CD4-positive, alpha-beta T cell (primary cell): Measurements from ENCODE around the gene PCYT1A. TPM values are rescaled to one million over a fixed set of nuclear protein-coding genes. Genes with fewer than 3 reads are reported as not detected.
A peak's percentile ranks its signal among the peaks of the same experiment; 100 is the strongest.

Experiments used
- ATAC-seq: fragments of 200-7000 bp; cut with Tn5 transposase; one replicate; pipeline ENCODE4 v1.10.0; 2022; ENCODE audit warnings: mild to moderate bottlenecking; ENCODE audit not compliant: poor library complexity
- CTCF ChIA-PET: fragments of 350-600 bp; sonication (Branson Sonifier 250); formaldehyde crosslinking; loops from one replicate; lab custom pipeline; 2021; ENCODE audit warnings: antibody characterized with exemption, inconsistent platforms; lab: Charles Lee
- POLR2A ChIA-PET: fragments of 350-600 bp; sonication (Branson Sonifier 250); formaldehyde crosslinking; loops from one replicate; lab custom pipeline; 2021; ENCODE audit warnings: antibody characterized with exemption, inconsistent platforms; lab: Charles Lee
- DNase-seq, 14 experiments: peaks; one replicate each; pipeline ENCODE4 v3.0.0-alpha.2; 2013 to 2020; ENCODE audit warnings: mixed read lengths in 2 of 14
- H3K27ac ChIP-seq, 2 donors: one replicate each; pipeline versions ENCODE4 v1.5.1 to v1.7.0; 2013; ENCODE audit warnings: low read length in 2 of 2, low read depth in 1 of 2, mild to moderate bottlenecking in 1 of 2
- H3K27me3 ChIP-seq, 2 experiments: 1 replicate in 1 of 2; 2 replicates in 1 of 2; pipeline versions ENCODE4 v1.6.1 to v1.7.0; 2013; ENCODE audit warnings: low read length in 2 of 2, control low read depth in 1 of 2, mild to moderate bottlenecking in 1 of 2, moderate library complexity in 1 of 2; ENCODE audit not compliant: insufficient read depth in 2 of 2, control insufficient read depth in 1 of 2
- H3K36me3 ChIP-seq: one replicate; pipeline ENCODE4 v1.6.1; 2013; ENCODE audit warnings: low read length, control low read depth; ENCODE audit not compliant: insufficient read depth
- H3K4me1 ChIP-seq: one replicate; pipeline ENCODE4 v1.6.1; 2013; ENCODE audit warnings: low read length, control low read depth; ENCODE audit not compliant: insufficient read depth
- H3K4me3 ChIP-seq: one replicate; pipeline ENCODE4 v1.5.1; 2013; ENCODE audit warnings: mild to moderate bottlenecking, low read length, moderate library complexity
- H3K9me3 ChIP-seq, 2 experiments: 1 replicate in 1 of 2; 2 replicates in 1 of 2; pipeline versions ENCODE4 v1.6.1 to v1.7.0; 2013; ENCODE audit warnings: low read length in 2 of 2, mild to moderate bottlenecking in 2 of 2, control low read depth in 1 of 2, moderate library complexity in 1 of 2; ENCODE audit not compliant: control insufficient read depth in 1 of 2, insufficient read depth in 1 of 2
- H3K27ac Mint-ChIP-seq: one replicate; pipeline ENCODE4 v1.8.0; 2020; ENCODE audit warnings: mixed read lengths
- H3K27me3 Mint-ChIP-seq: one replicate; pipeline ENCODE4 v1.8.0; 2021; ENCODE audit warnings: mixed read lengths
- H3K36me3 Mint-ChIP-seq: one replicate; pipeline ENCODE4 v1.8.0; 2021; ENCODE audit warnings: low read depth, mixed read lengths
- H3K4me1 Mint-ChIP-seq: one replicate; pipeline ENCODE4 v1.8.0; 2021; ENCODE audit warnings: low read depth, mixed read lengths
- H3K4me3 Mint-ChIP-seq: one replicate; pipeline ENCODE4 v1.8.0; 2020; ENCODE audit warnings: mild to moderate bottlenecking, mixed read lengths
- H3K9me3 Mint-ChIP-seq: one replicate; pipeline ENCODE4 v1.8.0; 2020; ENCODE audit warnings: mixed read lengths
- intact Hi-C, 2 experiments: fragments of 100-400 bp; cut with DNase I in 1 of 2; cut with micrococcal nuclease in 1 of 2; formaldehyde crosslinking; loops; one replicate each; pipeline versions ENCODE4 v1.15.1 to v1.9.0; 2023 to 2025; cut with DNase I, micrococcal nuclease
- polyA plus RNA-seq, 2 donors: library from polyadenylated mRNA; unstranded; fragments of 120-200 nt; gene quantifications; one replicate each; pipeline ENCODE4 v1.2.1, GENCODE V29; 2013
- total RNA-seq, 174 experiments: library from RNA in 2 of 174; stranded (reverse) in 2 of 174; gene quantifications; one replicate each; pipeline ENCODE4 v1.2.3 and lab custom pipeline; 2021 to 2026
- TF ChIP-seq, protein P1 (sequence below): fragments of 200-600 bp; IDR thresholded peaks from one replicate; pipeline ENCODE4 v1.8.0; 2022; ENCODE audit warnings: antibody characterized with exemption, mild to moderate bottlenecking

PCYT1A gene
- total RNA-seq (10 to 100 TPM; 49.8 to 54.7 TPM), total RNA-seq (lab: John Stamatoyannopoulos, UW) (43.6 to 164 (median 96.5) reads per million in 172 experiments)
- polyA plus RNA-seq (2013, experiment 1 of 2): 48.7 TPM
- 59.3 TPM for polyA plus RNA-seq (2013, experiment 2 of 2)

DNA sequence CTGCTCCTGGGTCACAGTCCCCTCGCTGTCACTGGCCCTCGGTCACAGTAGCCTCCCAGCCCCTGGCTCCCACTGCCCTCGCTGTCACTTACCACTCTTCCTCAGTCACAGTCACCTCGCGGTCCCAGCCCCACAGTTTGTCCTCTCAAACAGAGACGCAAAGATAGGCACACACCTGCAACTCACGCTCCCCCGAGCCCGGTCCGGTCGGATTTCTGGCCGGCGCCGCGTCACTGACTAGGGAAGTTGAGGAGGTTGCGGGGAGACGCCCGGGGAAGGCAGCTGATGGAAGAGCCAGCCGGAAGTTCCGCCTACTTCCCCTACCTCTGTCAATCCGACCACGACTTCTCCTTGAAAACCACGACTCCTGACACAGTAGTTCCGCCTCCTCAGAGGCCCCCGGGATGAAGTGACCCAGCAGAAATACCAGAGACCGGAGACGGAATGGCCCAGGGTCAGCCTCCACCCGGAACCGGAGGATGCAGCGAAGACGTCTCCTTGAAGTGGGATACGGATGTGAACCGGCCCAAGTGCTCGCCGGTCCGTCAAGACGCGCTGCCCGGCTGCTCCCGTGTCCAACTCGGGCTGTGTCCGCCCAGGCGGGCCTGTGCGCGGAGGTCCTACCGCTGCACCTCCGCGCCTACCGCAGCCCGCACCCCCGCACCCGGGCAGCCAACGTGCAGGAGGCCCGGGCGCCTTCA, at the start of gene PCYT1A:
TSS of gene PCYT1A (minus strand) at position 287 of the 701 bp plus-strand sequence. CDS start 17,195 bp downstream, outside the sequence.
- H3K4me3 ChIP-seq: peak within 1 kb of the TSS; percentile 100
- peak within 1 kb of the TSS; percentile 99 for H3K27ac Mint-ChIP-seq
- H3K9me3 ChIP-seq: no peaks in the 10 kb centered on the region
- TF ChIP-seq, protein P1, sequence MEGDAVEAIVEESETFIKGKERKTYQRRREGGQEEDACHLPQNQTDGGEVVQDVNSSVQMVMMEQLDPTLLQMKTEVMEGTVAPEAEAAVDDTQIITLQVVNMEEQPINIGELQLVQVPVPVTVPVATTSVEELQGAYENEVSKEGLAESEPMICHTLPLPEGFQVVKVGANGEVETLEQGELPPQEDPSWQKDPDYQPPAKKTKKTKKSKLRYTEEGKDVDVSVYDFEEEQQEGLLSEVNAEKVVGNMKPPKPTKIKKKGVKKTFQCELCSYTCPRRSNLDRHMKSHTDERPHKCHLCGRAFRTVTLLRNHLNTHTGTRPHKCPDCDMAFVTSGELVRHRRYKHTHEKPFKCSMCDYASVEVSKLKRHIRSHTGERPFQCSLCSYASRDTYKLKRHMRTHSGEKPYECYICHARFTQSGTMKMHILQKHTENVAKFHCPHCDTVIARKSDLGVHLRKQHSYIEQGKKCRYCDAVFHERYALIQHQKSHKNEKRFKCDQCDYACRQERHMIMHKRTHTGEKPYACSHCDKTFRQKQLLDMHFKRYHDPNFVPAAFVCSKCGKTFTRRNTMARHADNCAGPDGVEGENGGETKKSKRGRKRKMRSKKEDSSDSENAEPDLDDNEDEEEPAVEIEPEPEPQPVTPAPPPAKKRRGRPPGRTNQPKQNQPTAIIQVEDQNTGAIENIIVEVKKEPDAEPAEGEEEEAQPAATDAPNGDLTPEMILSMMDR: no peak
- intact Hi-C loops: no loop called here
- ChIA-PET CTCF (interaction anchor here (0.6 to 1.6 kb wide), 4 partner anchors 22 to 241 kb away, joined by 3 to 6 read pairs (median 4); no protein-coding TSS in a partner anchor), POLR2A (interaction anchor here (1.1 kb wide), 1 partner anchor 13 kb away, joined by 8 read pairs; no protein-coding TSS in a partner anchor)
- H3K4me3 Mint-ChIP-seq: peak within 1 kb of the TSS; percentile 100
- H3K27ac ChIP-seq: peak within 1 kb of the TSS; percentile 80 to 91
- H3K4me1 ChIP-seq: peaks cover 22% of the 10 kb centered on the region
- peaks cover 10% of the 10 kb centered on the region for H3K36me3 Mint-ChIP-seq
- peaks cover 6% of the 10 kb centered on the region for H3K36me3 ChIP-seq
- H3K9me3 Mint-ChIP-seq: no peaks in the 10 kb centered on the region
- no peaks in the 10 kb centered on the region for H3K27me3 Mint-ChIP-seq
- H3K4me1 Mint-ChIP-seq: peaks cover 48% of the 10 kb centered on the region
- ATAC-seq (peak; percentile 88), DNase-seq (peak; percentile 44 to 90 (median 65))
- H3K27me3 ChIP-seq: no peaks in the 10 kb centered on the region

DNA sequence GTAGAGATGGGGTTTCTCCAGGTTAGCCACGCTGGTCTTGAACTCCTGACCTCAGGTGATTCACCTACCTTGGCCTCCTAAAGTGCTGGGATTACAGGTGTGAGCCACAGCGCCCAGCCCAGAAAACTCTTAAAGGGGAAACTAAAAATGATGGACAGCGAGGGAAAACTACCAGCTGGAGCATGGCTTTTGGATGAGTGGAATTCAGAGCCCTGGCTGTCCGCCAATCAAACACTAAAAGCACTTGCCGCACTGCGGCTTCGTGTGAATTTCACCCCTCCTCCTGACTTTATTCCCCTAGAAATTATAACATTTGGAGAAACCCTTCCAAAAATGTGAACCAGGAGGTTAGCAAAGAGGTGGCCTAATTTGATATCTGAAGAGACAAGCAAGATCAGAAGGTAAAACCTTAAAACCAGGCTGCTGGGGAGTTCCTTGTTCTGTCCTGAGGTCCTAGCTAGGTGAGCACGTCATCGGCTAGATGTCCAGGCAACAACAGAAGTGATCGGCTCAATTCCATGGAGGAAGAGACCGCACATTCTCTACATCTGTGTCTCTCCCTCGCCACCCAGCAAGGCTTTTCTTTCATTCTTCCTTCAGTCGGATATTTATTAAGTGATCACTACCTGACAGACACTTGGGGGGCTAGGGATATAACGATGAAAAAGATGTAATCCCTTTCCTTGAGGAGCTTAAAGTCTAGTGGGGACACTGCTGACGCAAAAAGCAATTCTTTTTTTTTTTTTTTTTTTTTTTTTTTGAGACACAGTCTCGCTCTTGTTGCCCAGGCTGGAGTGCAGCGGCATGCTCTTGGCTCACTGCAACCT, 49.0 kb upstream of the PCYT1A start:
- Mint-ChIP-seq H3K36me3 (no peaks in the 10 kb centered on the region), H3K4me1 (no peaks in the 10 kb centered on the region), H3K4me3 (no peak overlapping the region), H3K9me3 (no peaks in the 10 kb centered on the region), H3K27me3 (no peaks in the 10 kb centered on the region), H3K27ac (no peak overlapping the region)
- ChIA-PET POLR2A (interaction anchor here (0.6 to 0.7 kb wide), 2 partner anchors 537 to 733 kb away, joined by 3 read pairs; no protein-coding TSS in a partner anchor), CTCF (interaction anchor here (0.6 kb wide), 2 partner anchors 236 to 374 kb away, joined by 3 read pairs; no protein-coding TSS in a partner anchor)
- H3K9me3 ChIP-seq: peaks cover 0 to 3% of the 10 kb centered on the region in 2 experiments
- intact Hi-C loops: no loop called here
- DNase-seq (no peak), ATAC-seq (no peak)
- H3K36me3 ChIP-seq: no peaks in the 10 kb centered on the region
- no peak overlapping the region for H3K27ac ChIP-seq
- TF ChIP-seq, protein P1: no peak
- peaks cover 4% of the 10 kb centered on the region for H3K4me1 ChIP-seq
- no peaks in the 10 kb centered on the region for H3K27me3 ChIP-seq
- H3K4me3 ChIP-seq: no peak overlapping the region

DNA sequence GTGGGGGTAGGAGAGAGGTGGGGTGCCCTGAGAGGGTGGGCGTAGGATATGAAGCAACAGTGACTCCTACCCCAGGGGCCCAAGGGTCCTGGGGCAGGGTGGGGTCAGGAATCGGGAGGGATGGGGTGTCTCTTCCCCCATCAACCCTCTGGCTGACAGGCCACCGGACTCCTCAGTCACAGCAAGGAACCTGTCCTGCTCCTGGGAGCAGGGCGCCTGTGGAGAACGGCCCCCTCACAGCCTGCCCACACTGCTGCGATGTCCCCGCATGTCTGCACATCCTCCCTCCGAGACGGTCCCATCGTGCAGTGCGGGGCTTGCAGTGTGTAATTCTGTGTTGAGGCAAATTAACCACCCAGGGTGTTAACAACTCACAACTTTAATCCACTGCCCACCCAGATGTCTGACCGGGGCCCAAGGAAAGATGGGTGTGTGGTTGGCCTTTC, 48.0 kb upstream of the PCYT1A start:
- Histone ChIP-seq H3K4me3 (no peak overlapping the region), H3K36me3 (no peaks in the 10 kb centered on the region), H3K4me1 (peaks cover 4% of the 10 kb centered on the region), H3K9me3 (peaks cover 0 to 3% of the 10 kb centered on the region in 2 experiments), H3K27ac (no peak overlapping the region), H3K27me3 (no peaks in the 10 kb centered on the region)
- Mint-ChIP-seq H3K27me3 (no peaks in the 10 kb centered on the region), H3K27ac (no peak overlapping the region), H3K36me3 (no peaks in the 10 kb centered on the region), H3K9me3 (no peaks in the 10 kb centered on the region), H3K4me3 (no peak overlapping the region), H3K4me1 (no peaks in the 10 kb centered on the region)
- intact Hi-C loops: no loop called here
- CTCF ChIA-PET: no interaction called here
- POLR2A ChIA-PET: no interaction called here
- DNase-seq (peak in 1 of 14 experiments; percentile 3), ATAC-seq (no peak)
- TF ChIP-seq, protein P1: no peak
